Measurements from ENCODE around the gene STAB2. TPM values are rescaled to one million over a fixed set of nuclear protein-coding genes. Genes with fewer than 3 reads are reported as not detected.

STAB2 gene
- total and polyA plus RNA-seq, 2 of the 8 experiments (the other 6 are each of a cell fraction or from before 2014, with no cell fraction given), result not detected

DNA sequence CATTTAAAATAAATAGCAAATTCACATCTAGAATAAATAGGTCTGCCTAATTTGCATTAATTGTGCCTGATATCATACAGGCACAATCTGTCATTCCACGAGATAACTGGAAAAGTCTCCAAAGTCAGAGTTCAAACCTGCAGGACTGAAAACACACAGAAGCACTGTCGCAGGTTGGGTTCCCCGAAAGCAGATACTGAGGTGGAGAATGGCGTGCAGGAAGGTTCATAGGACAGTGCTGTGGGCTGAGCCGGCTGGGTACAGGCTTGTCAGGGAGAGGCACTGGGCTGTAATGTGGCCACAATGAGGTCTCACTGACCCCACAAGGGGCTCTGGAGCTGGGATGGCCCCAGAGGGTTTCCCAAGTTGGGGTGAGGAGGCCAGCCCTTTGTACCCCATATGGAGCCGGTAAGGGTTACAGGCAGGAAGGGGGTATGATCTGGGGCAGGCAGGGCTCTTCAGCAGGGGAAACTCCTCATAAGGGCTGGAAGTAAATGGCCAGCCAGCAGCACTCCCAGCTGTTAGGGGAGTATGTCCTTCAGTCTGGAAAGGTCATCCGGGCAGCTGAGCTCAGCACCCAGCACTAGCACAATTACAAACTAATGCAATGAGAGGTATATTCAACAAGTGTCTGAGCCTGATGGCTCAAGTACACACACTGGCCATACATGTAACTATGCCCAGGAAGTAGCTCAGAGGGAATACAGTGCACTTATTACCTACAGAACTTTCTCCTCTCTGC, 185.5 kb downstream of the STAB2 start:
- Histone ChIP-seq H2BK5ac (ENCODE audit: low read depth, low read length) (no peak overlapping the region), H3K14ac (ENCODE audit: insufficient read length) (no peak overlapping the region), H2AFZ (ENCODE audit: low read length) (no peak overlapping the region), H4K8ac (ENCODE audit: extremely low read depth, insufficient read depth, low read length) (no peak overlapping the region), H3K4me1 (replicated peaks in 1 of 4; ENCODE audit: control insufficient read depth in 3 of 4, insufficient read depth in 4 of 4, low read length in 3 of 4) (peaks cover 0 to 10% (median 8%) of the 10 kb centered on the region in 4 experiments; a peak in 6 of 7 replicates), H2BK120ac (replicated peaks; ENCODE audit: low read depth, low read length) (no peak overlapping the region), H3K79me1 (ENCODE audit: low read depth, low read length) (no peaks in the 10 kb centered on the region), H3K79me2 (ENCODE audit: control insufficient read depth in 1 of 2, insufficient read depth in 2 of 2, low read length in 2 of 2) (no peaks in the 10 kb centered on the region), H4K5ac (ENCODE audit: insufficient read length, low read depth, low read length) (no peak overlapping the region), H4K20me1 (replicated peaks in 1 of 2; ENCODE audit: control insufficient read depth in 1 of 2, insufficient read depth in 2 of 2, low read length in 2 of 2) (no peaks in the 10 kb centered on the region), H3K27me3 (replicated peaks in 1 of 4; ENCODE audit: control insufficient read depth in 3 of 4, extremely low read depth in 1 of 4, insufficient read depth in 3 of 4, low read length in 3 of 4) (no peaks in the 10 kb centered on the region), H2BK20ac (ENCODE audit: low read length) (0 out of 2 replicates have a peak overlapping the region, but pooled peaks have one; percentile 32), H3K18ac (ENCODE audit: extremely low read depth, low read length) (no peak overlapping the region), H3K36me3 (ENCODE audit: control insufficient read depth in 2 of 4, insufficient read depth in 4 of 4, low read length in 3 of 4) (peaks cover 7 to 15% (median 8%) of the 10 kb centered on the region in 4 experiments; a peak in 6 of 8 replicates), H3K56ac (replicated peaks; ENCODE audit: insufficient read length, low read depth, low read length) (no peak overlapping the region), H3K4me2 (ENCODE audit: insufficient read depth in 1 of 2, low read depth in 2 of 2, low read length in 2 of 2) (no peak overlapping the region), H3K9ac (replicated peaks in 1 of 4; ENCODE audit: extremely low read depth in 1 of 4, low read depth in 3 of 4, low read length in 3 of 4) (no peak overlapping the region), H2BK12ac (ENCODE audit: low read depth, low read length) (no peak overlapping the region), H2BK15ac (ENCODE audit: low read length) (no peak overlapping the region), H3K4me3 (ENCODE audit: extremely low read depth in 1 of 4, insufficient read depth in 2 of 4, low read depth in 3 of 4, low read length in 4 of 4) (no peak overlapping the region), H3K4ac (replicated peaks; ENCODE audit: insufficient read length, low read depth, low read length) (no peak overlapping the region), H4K91ac (replicated peaks; ENCODE audit: insufficient read length, low read length) (no peak overlapping the region), H3K23me2 (ENCODE audit: low read depth, low read length) (no peaks in the 10 kb centered on the region), H3K23ac (ENCODE audit: insufficient read length) (no peak overlapping the region), H3K9me3 (ENCODE audit: insufficient read depth in 2 of 2, low read depth in 1 of 2, low read length in 1 of 2) (no peaks in the 10 kb centered on the region), H3K27ac (ENCODE audit: low read depth, low read length) (no peak overlapping the region), H2AK5ac (ENCODE audit: low read depth, low read length) (no peak overlapping the region)
- ChIA-PET POLR2A (ENCODE audit: partially characterized antibody) (interaction anchor here (0.9 kb wide), 1 partner anchor 17 kb away, joined by 3 read pairs; no protein-coding TSS in a partner anchor), CTCF (ENCODE audit: partially characterized antibody) (interaction anchor here (0.9 to 3.2 kb wide), 11 partner anchors 9 to 97 kb away, joined by 3 to 26 read pairs (median 4); no protein-coding TSS in a partner anchor)
- DNase-seq (ENCODE audit: low read depth in 1 of 2, low spot score in 2 of 2), result no peak
- 74% methylated on average over 7 of the region's 7 CpGs; no CpG with 5 or more reads in 1 of the 2 experiments for WGBS, 2 experiments (ENCODE audit: extremely low coverage in 1 of 2, insufficient coverage in 1 of 2, insufficient read length in 1 of 2, insufficient replicate concordance in 2 of 2, low coverage in 1 of 2, low lambda C conversion rate in 2 of 2, missing lambda C conversion rate in 1 of 2)
- no peak for FAIRE-seq
- TF ChIP-seq GTF2F1 (IDR thresholded peaks at IDR 0.05; ENCODE audit: borderline replicate concordance, low read depth, low read length) (no peak), POU5F1 (IDR thresholded peaks at IDR 0.05; ENCODE audit: low read depth, low read length) (no peak), ZNF274 (IDR thresholded peaks at IDR 0.05; ENCODE audit: borderline replicate concordance, extremely low read depth, low read length) (no peak), POLR2AphosphoS5 (IDR thresholded peaks at IDR 0.05; ENCODE audit: low read depth, low read length) (no peak), HDAC6 (IDR thresholded peaks at IDR 0.05; ENCODE audit: low read depth, low read length) (no peak), RFX5 (IDR thresholded peaks at IDR 0.05; ENCODE audit: borderline replicate concordance, low read depth, low read length) (no peak), KDM5A (IDR thresholded peaks at IDR 0.05; ENCODE audit: low read length) (no peak), CHD1 (IDR thresholded peaks at IDR 0.05; ENCODE audit: low read depth, low read length) (no peak), RBBP5 (IDR thresholded peaks at IDR 0.05; ENCODE audit: borderline replicate concordance, low read depth, low read length) (no peak), ASH2L (IDR thresholded peaks at IDR 0.05; ENCODE audit: low read length) (no peak), EP300 (IDR thresholded peaks at IDR 0.05; ENCODE audit: borderline replicate concordance in 1 of 2, low read depth in 2 of 2, low read length in 2 of 2) (no peak), NRF1 (IDR thresholded peaks at IDR 0.05; ENCODE audit: low read depth, low read length) (no peak), NANOG (IDR thresholded peaks at IDR 0.05; ENCODE audit: insufficient read depth, low read depth, low read length, poor library complexity, severe bottlenecking) (no peak)
